GM19328 (cell line): Measurements from ENCODE around the gene RACGAP1.

Experiments used
- ATAC-seq: cut with Tn5 transposase; IDR thresholded peaks from one replicate; pipeline ENCODE4 v1.9.1; 2021; ENCODE audit warnings: mild to moderate bottlenecking, moderate library complexity; ENCODE audit not compliant: unreplicated experiment

Gene RACGAP1

GRCh38 chr12:50057000-50057841 is 31.9 kb upstream of the RACGAP1 start, which contains the start of gene ASIC1:
Gene ASIC1 (plus strand): TSS chr12:50057596. CDS start chr12:50058767, 1,171 bp downstream.
- no peak for ATAC-seq

- no peak for ATAC-seq
Measured at GRCh38 chr12:50056639-50056976, 31.3 kb upstream of the RACGAP1 start.

- ATAC-seq = no peak
Measured at GRCh38 chr12:50055831-50056638, 30.7 kb upstream of the RACGAP1 start.

GRCh38 chr12:50053583-50053982 is 28.3 kb upstream of the RACGAP1 start:
- no peak for ATAC-seq

GRCh38 chr12:50052964-50053363 is 27.7 kb upstream of the RACGAP1 start:
- ATAC-seq = no peak

- no peak for ATAC-seq
Measured at GRCh38 chr12:50052544-50052943, 27.2 kb upstream of the RACGAP1 start.

- ATAC-seq = no peak
Measured at GRCh38 chr12:50051101-50051806, 26.0 kb upstream of the RACGAP1 start.

GRCh38 chr12:50050410-50051098 is 25.3 kb upstream of the RACGAP1 start:
- no peak for ATAC-seq

- no peak for ATAC-seq
Measured at GRCh38 chr12:50050119-50050385, 24.8 kb upstream of the RACGAP1 start.

GRCh38 chr12:50049254-50050118 is 24.2 kb upstream of the RACGAP1 start:
- no peak for ATAC-seq

GRCh38 chr12:50047693-50048250 is 22.5 kb upstream of the RACGAP1 start:
- no peak for ATAC-seq

- no peak for ATAC-seq
Measured at GRCh38 chr12:50043854-50044253, 18.6 kb upstream of the RACGAP1 start.

GRCh38 chr12:50043308-50043707 is 18.0 kb upstream of the RACGAP1 start:
- ATAC-seq = no peak

- no peak for ATAC-seq
Measured at GRCh38 chr12:50042693-50043092, 17.4 kb upstream of the RACGAP1 start.

GRCh38 chr12:50041962-50042361 is 16.7 kb upstream of the RACGAP1 start:
- no peak for ATAC-seq

GRCh38 chr12:50041062-50041860 is 16.0 kb upstream of the RACGAP1 start:
- no peak for ATAC-seq

- ATAC-seq = no peak
Measured at GRCh38 chr12:50040657-50041056, 15.4 kb upstream of the RACGAP1 start.

- no peak for ATAC-seq
Measured at GRCh38 chr12:50039151-50039835, 14.0 kb upstream of the RACGAP1 start.
